NCI-H1417 (cell line): ENCODE data around the gene H3-3A.

Source experiments
- DNase-seq, 3 experiments: peaks; one replicate each; lab custom pipeline; 2025; lab: John Stamatoyannopoulos, UW

H3-3A gene

DNA sequence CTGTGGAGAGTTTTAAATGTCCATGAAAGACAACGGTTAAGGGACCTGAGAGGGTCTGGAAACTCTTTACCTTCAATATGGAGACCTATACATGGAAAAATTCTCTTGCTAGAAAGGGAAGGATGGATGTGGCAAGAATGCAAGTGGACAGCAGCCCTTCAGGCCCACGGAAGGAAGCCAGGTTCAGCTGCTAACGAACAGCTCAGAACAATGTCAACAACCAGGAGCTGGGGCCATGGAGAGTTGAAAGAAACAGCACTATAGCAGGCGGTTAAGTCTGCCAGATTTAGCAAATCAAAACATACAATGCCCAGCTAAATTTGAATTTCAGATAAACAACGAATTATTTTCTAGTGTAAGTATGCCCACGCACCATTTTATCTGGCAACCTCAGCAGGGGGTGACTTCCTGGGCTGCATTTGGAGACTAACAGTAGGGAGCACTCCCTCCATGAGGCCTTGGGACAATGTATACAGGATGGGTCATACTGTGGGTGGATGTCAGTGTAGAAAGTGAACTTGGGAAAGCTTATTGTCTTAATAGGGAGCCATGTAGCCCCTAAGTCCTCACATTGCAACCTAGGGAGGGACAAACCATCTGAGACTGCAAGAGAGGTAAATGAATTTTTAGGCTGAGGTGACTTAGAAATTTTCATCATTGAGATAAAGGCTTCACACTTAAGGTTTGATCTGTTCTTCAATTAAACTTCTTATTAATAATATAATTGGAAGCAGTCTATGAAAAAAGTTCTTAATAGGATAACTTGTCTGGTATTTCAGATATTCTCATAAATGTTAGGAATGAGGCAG lies 7.8 kb upstream of the H3-3A start:
- DNase-seq: no peak

DNA sequence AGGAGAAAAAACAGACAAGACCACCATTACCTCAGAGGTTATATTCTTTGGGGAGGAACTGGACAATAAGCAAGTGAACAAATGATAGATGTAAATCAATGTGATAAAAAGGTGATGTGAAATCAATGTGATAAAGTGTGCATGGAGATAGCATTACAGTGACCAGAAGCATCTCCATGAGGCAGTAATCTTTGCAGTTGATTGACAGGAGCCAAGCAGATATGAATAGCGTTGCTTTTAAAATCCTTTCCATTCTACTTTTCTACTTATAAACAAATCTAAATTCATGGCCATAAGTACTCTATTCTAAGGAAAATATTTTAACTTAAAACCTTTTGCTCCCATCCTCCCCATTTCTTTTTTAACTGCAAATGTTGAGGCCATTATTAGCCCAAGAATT lies 2.8 kb upstream of the H3-3A start:
- DNase-seq: no peak

DNA sequence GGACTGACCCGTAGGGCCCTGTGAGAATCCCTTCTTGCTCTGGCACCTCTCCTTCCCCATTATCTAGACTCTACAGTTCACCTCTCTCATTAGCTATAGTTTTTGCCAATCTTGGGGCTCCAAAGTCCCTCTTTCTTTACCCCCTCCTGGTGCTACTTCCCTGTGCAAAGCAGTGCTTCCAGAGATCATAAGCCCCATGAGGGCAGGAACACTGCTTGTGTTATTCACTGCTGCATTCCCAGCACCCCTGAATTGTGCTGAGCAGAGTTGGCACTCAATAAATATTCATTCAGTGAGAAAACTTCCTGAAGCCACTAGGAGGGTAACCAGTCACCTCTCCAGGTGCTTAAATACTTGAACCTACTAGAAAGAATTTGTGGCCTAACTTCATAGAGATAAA lies 2.1 kb upstream of the H3-3A start:
- no peak for DNase-seq

DNA sequence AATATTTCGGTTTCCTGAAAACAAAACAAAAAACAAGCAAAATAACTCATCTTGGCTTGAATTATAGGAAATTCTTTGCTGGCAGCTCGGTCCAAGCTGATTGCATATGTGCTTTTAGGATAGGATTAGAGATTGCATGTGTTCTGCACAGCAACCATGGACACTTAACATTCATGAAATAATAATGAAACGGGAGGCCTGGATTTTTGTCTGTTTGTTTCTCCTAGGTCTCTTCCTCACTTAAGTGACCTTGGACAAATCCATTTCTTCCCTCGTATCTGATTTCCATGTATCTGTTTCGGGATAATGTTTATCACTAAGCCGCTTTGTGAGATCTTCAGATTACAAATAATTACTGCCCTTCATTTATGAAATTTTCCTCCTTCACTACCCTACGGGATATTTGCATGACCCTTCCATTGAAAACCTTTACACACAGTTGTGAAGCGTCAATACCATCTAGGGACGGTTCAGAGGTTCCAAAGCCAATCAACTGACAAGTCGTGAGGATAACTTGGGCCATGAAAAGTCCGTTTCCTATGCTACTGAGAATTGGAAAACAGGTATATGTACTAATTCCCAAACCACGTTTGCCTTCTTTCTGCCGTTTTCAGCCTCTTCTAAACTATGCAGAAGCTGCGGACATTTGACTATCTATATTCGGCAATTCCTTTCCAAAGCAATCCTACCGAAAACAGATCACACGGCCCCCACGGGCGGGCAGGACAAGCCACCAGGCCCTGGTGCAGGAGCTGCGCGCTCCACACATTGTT lies 1.3 kb upstream of the H3-3A start:
- peak in 2 of 3 experiments; percentile 26 to 85 for DNase-seq

DNA sequence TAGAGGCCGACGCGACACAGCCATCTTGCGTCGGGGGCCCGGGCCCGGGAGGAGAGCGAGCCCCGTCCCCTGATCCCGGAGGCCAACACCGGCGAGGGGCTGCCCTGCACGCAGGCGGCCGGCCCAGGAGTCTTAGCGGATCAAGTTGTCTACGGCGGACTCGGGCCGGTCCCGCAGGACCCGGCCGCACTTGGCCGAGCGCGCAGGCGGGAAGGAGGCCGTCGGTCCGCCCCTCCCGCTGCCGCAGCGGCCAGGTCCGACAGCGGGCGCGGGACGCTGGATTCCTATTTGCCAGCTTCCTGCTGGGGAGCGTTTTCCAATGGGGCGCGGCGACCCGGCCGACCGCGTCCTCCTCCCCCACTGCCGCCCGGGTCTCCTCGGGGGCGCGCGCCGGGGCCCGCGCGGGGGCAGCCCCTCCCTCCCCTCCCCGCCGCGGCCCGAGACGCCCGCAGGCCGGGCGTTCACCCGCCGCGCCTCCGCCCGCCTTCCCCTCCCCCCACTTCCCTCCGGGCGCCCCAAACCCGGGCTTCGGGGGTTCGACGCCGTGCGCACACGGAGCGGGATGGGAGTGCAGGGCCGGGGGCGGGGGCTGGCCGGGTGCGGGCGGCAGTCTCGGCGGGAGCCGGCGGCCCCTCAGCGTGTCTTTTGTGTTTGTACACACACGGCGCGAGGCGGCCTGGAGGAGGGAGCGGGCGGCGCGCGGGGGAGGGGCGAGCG lies 517 bp upstream of the H3-3A start:
- DNase-seq: peak; percentile 71 to 95 (median 95)

DNA sequence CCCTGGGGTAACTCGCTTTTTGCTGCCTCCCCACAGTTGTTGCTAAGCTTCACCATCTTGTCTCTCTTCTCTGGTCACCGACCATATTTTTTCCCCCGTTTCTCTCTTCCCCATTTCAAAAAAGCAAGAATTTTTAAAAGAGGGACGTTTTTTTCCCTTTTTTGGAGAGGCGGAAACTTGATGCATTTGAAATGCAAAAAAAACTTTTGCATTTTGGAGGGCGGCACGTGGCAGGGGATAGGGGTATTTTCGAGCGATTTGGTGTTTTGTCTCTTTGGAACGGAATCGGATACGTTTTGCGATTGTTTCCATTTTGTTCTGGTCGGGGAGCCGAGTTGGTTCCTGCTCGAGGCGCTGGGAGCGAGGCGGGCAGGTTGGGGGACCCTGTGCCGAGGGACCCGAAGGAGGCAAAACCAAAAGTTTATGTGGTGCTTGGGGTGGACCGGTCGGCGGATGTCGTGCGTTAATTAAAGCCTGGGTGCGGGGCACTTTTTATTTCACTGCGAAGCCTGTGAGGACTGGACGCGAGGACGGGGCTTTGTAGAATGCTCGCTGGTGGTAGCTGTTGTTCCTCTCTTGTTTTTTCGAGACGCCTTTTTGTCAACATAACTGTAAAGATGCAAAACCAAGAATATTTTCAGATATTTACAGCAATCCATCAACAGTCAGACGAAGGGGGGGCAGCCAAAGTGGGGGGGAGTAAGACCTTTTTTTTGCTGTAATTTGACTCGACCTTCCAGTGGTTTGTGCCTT lies 884 bp downstream of the H3-3A start:
- DNase-seq: peak; percentile 34 to 91 (median 91)

DNA sequence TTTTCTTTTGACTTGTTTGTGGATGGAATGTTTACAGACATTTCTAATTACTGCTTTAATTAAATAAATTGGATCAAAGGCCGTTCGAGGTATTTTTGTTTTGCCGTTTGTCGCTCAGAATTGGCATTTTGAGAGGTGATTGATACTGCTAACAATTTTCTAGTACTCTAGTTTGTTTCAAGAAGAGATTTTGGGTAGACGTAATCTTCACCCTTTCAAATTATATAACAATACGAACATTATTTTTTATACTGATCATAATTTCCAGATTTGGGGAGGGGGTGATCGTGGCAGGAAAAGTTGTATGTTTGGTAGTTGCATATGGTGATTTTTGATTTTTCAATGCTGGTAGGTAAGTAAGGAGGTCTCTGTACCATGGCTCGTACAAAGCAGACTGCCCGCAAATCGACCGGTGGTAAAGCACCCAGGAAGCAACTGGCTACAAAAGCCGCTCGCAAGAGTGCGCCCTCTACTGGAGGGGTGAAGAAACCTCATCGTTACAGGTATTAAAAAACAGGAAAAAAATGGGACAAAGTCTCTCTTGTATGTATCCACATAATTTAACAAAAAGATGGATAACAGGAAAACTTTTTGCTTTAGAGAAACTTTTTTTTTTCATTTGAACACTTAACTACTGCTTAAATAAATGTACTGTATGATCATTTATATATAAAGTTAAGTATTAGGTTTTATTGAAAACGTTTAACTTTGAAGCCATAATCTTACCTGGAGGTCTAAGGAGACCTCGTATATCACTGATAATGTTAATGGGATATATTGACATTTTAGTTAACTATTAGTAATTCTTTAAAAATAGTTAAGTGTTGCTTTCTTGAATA lies 1.7 kb downstream of the H3-3A start:
- peak; percentile 1 to 64 (median 18) for DNase-seq

DNA sequence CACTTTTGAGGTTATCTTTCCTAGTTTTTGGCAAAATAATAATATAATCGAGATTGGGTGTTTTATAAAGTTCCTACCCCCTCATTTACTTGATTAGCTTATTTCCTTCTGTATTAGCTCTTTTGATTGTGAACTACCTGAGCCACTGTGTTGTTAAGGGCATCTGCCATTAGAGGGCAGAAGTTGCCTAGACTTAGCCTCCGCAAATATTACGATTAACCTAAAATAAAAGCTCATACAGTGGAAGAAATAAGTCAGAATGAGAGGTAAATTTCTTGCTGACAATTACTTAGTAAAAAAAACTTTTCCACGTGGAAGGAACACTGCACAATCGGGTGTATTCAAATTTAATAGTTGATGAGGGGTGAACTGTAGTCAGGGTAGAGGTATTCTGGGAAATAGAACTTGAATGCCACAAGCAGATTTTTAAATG lies 2.3 kb downstream of the H3-3A start:
- peak in 2 of 3 experiments; percentile 26 to 72 for DNase-seq

DNA sequence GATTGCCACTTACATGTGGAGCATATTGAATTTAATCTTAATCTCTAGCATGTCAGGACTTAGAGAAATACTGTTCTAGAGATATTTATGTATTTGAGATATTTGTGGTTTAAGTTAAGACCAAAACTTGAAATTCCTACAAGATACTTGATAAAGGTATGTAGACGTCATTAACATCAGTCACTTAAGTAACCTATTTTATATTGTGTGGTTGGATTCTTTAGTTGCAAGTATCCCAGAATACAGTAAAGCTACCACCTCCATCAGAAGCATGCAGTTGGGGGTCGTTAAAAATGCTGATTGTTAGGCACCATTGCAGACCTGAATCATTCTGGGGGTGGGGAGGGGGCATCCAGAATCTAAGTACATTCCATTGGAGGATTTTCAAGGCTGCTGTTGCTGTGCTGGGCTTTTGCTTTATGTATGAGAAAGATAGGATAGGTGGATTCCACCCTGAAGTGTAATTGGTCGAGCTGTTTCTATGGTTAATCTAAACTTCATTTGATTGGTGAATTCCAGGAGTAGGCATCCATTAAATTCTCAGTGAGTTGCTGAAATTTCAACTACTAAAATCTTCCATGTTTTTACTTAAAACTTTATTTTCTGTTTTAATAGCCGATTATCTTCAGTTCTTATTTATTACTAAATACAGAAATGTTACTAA lies 4.0 kb downstream of the H3-3A start:
- no peak for DNase-seq

DNA sequence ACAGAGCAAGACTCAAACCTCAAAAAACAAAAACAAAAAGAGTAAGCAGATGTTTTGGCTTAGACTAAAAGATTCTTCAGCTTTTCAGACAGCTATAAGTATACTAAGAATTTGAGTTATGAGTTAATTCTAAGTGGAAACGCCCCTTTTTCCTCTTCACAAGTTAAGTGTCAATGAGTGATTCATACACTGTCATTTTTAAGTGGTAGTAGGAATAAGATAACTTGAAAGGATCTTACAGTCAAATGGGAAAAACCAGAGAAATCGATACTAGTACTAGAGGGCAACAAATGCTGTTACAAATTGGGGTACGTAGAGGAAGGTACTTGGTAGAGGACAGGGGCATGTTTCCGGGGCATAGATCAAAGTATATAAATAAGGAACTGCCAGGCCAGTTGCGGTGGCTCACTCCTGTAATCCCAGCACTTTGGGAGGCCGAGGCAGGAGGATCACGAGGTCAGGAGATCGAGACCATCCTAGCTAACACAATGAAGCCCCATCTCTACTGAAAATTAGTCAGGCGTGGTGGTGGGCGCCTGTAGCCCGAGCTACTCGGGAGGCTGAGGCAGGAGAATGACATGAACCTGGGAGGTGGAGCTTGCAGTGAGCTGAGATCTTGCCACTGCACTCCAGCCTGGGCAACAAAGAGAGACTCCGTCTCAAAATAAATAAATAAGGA lies 7.4 kb downstream of the H3-3A start:
- DNase-seq: no peak

DNA sequence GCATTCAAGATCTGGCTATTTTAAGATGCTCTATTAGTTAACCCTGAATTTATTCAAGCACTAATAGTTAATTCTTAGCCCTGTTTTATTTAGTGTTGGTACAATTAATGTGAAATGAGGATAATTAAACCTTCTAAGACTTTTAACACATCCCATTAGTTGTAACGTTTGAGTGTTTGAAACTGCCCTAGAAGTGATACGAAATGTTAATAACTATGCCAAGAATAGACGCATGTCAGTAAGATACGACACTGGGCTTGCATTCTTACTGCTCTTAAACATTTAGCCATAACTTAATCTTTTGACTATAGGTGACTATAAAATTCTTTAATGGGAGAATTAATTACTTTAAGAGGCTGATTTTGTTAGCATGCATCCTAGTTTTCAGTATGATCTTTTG lies 9.8 kb downstream of the H3-3A start:
- DNase-seq: no peak

DNA sequence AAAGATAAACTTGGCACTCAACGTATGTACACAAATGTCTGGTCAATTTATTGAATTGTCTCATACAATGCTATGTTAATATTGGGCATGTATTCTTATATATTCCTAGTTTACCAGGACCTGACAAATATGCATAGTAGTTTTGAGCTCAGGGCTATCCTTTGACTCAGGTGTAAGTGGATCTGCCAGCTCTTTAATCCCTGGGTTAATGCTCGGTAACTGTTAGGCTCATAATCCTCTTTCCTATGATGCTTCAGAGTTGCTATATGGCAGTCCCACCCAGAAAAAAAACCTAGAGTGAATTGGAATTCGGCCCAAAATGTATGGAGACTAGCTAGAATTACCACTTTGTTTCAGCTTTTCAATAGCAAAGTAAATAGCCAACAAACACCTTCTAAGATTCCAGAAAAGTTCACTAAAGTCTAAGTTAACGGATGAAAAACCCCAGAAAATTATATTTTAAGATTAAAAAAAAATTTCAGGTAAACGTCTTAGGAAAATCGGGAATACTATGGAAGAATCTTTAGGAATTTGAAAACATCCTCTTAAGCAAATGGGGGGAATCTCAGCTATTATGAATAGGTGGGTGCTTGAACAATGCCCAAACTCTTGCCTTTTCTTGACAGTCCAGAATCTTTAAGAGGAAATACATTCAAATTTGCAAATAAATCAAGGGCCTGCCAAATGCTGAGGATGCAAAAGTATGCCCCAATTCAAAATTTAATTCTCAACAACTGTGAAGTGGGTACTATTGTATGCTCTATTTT lies 10.9 kb downstream of the H3-3A start:
- DNase-seq: no peak

DNA sequence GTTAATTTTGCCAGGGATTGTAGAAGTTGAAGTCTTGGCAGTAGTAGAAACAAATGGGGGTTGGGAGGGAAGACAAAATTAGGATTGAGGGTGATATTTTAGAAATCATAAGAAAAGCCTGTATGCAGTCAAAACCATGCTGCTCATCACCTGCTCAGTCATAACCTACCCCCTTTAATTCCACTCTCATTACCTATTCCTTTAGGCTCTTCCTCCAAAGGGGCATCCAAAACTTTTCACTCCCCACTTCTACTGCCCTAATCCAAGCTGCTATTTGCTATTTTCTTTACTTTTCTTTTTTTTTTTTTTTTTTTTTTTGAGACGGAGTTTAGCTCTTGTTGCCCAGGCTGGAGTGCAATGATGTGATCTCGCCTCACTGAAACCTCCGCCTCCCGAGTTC lies 11.5 kb downstream of the H3-3A start:
- no peak for DNase-seq

DNA sequence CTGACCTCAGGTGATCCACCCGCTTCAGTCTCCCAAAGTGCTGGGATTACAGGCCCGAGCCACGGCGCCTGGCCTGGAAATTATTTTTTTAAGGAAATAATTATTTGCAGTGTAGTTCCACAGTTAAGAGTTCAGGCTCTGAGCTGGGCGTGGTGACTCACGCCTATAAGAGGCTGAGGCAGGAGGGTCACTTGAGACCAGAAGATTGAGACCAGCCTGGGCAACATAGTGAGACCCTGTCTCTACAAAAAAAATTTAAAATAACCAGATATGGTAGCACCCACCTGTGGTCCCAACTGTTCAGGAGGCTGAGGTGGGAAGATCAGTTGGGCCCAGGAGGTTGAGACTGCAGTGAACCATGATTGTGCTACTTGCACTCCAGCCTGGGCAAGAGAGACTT lies 13.9 kb downstream of the H3-3A start:
- no peak for DNase-seq

DNA sequence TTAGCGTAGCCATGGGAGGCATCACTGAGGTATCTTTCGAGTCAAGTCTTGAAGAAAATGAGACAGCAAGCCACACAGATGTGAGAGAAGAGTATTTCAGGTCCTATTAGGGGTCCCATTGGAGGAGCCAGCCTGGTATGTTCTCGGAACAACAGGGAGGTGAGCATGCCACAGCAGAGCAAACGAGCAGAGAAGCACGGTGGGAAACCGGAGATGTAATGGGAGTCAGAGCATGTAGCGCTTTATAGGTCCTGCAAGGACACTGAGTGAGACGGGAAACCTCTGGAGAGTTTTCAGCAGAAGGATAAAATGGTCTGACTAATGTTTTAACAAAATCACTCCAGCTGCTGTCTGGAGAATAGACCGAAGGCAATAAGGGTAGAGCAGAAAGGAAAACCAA lies 15.9 kb downstream of the H3-3A start:
- DNase-seq: no peak

DNA sequence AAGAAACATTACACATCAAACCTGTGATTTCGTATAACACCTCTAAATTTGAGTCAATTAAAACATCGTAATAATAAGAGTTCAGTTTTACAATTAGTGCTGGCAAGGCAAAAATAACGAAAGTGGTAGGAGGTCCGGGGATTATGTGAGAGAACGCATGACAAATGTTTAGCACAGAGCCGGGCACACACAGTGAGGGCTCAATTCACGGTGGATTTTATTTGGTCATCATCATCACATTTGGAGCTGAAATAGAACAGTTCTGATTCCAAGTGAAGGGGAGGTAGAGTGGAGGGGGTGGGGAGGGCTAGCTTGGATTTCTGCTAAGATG lies 20.0 kb downstream of the H3-3A start:
- DNase-seq: no peak

DNA sequence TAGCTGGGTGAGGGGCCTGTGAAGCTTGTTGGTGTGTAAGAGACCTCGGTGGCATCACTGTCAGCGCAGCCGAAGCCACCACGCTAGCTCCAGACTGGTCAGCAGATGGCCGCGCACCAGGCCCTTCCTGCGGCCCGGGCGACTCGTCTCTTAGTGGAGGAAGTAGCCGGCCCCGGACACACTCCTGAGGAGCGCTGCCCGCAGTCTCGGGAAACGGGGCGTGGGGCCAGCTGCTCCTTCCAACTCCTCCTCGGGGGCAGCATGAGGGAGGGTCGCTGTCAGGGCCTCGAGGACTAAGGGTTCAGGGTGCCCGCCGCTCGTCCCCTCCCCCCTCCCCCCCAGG lies 20.4 kb downstream of the H3-3A start:
- peak in 2 of 3 experiments; percentile 72 to 79 for DNase-seq

DNA sequence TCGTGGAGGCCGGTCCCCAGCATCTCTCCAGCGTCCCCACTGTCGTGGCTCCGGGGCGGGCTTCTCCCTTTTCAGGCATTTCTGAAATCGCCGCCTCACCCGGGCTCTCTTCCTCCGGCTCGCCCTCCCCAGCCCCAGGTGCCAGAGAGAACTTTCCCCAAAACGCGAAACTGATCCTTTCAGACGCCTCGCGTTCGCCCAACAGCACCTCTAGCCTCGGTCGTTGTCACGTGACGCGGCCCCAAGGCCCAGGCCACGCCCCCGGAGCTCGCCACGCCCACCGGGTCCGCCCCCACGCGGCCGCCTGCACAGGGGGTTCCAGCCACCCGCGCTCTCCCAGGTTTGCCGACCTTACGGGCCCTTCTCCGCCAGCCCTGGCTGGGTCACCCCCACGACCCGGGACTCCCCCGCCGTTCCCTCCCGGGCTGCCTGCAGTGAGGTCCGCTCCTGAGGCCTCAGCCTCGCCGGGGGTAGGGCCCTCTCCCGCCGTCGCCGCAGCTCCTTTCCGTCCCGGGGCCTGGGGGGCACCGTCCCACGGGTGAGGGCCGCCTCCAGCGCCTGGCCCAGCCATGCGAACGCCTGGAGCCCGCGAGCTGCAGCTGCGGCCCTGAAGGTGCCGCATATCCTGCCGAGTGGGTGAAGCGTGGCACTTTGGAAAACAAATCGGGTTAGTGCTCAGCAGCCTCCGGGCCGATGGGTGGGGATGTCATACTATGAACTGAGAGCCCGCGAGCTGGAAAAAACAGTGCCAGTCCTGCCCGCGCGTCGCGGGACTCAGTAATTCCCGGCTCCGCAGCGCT lies 21.0 kb downstream of the H3-3A start:
- peak; percentile 68 to 87 (median 86) for DNase-seq
